HL-60 (cell line): ENCODE results near the gene MCAM.

Source experiments
- DNase-seq, 2 experiments: peaks; one replicate each; pipeline ENCODE4 v3.0.0-alpha.2; 2010 to 2020; ENCODE audit warnings: low read depth in 1 of 2, low spot score in 1 of 2
- H3K27ac ChIP-seq: fragments of 250-450 bp; sonication (Bioruptor Pico); replicated peaks from 2 replicates; pipeline ENCODE4 v1.5.1; 2020; ENCODE audit warnings: mild to moderate bottlenecking, moderate library complexity
- H3K27me3 ChIP-seq: fragments of 250-450 bp; sonication (Bioruptor Pico); 2 replicates; pipeline ENCODE4 v1.5.1; 2021; ENCODE audit warnings: mild to moderate bottlenecking, moderate library complexity; ENCODE audit not compliant: insufficient read depth, poor library complexity, severe bottlenecking
- H3K4me3 ChIP-seq: replicated peaks from 2 replicates; pipeline ENCODE4 v1.5.1; 2011; ENCODE audit warnings: mild to moderate bottlenecking, control low read depth, low read length; ENCODE audit not compliant: insufficient read depth
- CTCF ChIP-seq: IDR thresholded peaks from one replicate; pipeline ENCODE4 v1.5.1; 2011; ENCODE audit warnings: low read length, control low read depth, inconsistent platforms; ENCODE audit not compliant: insufficient read depth
- GABPA ChIP-seq: IDR thresholded peaks from 2 replicates; pipeline ENCODE4 v1.6.1; 2012; ENCODE audit warnings: low read depth
- POLR2AphosphoS5 ChIP-seq: IDR thresholded peaks from 2 replicates; pipeline ENCODE4 v1.6.1; 2012; ENCODE audit warnings: low read depth
- REST ChIP-seq: IDR thresholded peaks from 2 replicates; pipeline ENCODE4 v1.6.1; 2012; ENCODE audit warnings: low read depth; ENCODE audit not compliant: insufficient replicate concordance
- SPI1 ChIP-seq: IDR thresholded peaks from 2 replicates; pipeline ENCODE4 v1.6.1; 2012; ENCODE audit warnings: low read depth, mild to moderate bottlenecking, borderline replicate concordance

Gene MCAM

GRCh38 chr11:119356349-119357031 lies 39.6 kb upstream of the MCAM start:
- Histone ChIP-seq H3K4me3 (peak overlapping the region; percentile 46), H3K27me3 (peaks cover 5% of the 10 kb centered on the region), H3K27ac (no peak overlapping the region)
- no peak for TF ChIP-seq GABPA
- peak; percentile 72 for TF ChIP-seq CTCF
- no peak for TF ChIP-seq POLR2AphosphoS5
- TF ChIP-seq SPI1: no peak
- no peak for TF ChIP-seq REST
- peak in 1 of 2 experiments; percentile 71 for DNase-seq

GRCh38 chr11:119355091-119355843 lies 38.3 kb upstream of the MCAM start:
- no peak overlapping the region for H3K4me3 ChIP-seq
- peaks cover 5% of the 10 kb centered on the region for H3K27me3 ChIP-seq
- no peak for DNase-seq
- no peak for TF ChIP-seq REST
- TF ChIP-seq SPI1: no peak
- no peak for TF ChIP-seq POLR2AphosphoS5
- TF ChIP-seq CTCF: no peak
- no peak for TF ChIP-seq GABPA
- H3K27ac ChIP-seq: no peak overlapping the region

- peaks cover 5% of the 10 kb centered on the region for H3K27me3 ChIP-seq
- H3K27ac ChIP-seq: no peak overlapping the region
- DNase-seq: no peak
- no peak overlapping the region for H3K4me3 ChIP-seq
- TF ChIP-seq GABPA (no peak), SPI1 (no peak), CTCF (no peak), REST (no peak), POLR2AphosphoS5 (no peak)
Measured at GRCh38 chr11:119352857-119353260, 35.9 kb upstream of the MCAM start.
